Measurements from ENCODE around the gene RNF5. TPM values are rescaled to one million over a fixed set of nuclear protein-coding genes. Genes with fewer than 3 reads are reported as not detected.

Gene RNF5
- total and polyA plus RNA-seq, 9 of the 15 experiments (the other 6 are each of a cell fraction or from before 2014, with no cell fraction given), result 62.2 to 245 (median 129) TPM

GRCh38 chr6:32167154-32167760, 10.9 kb upstream of the RNF5 start (continued):
- TF ChIP-seq ZNF511 (CRISPR knock-in tag; IDR thresholded peaks at IDR 0.05) (0 out of 2 replicates have a peak, but pooled peaks have one; percentile 44), SRSF7 (optimal IDR thresholded peaks at IDR 0.05; ENCODE audit: low read depth, low read length) (no peak), NFYB (IDR thresholded peaks at IDR 0.05; ENCODE audit: extremely low read depth, insufficient read length) (no peak), RBBP5 (IDR thresholded peaks at IDR 0.05; ENCODE audit: borderline replicate concordance, insufficient read depth, low read length, poor library complexity, severe bottlenecking) (peak; percentile 7), TGIF2 (CRISPR knock-in tag; IDR thresholded peaks at IDR 0.05) (no peak), ZNF282 (CRISPR knock-in tag; IDR thresholded peaks at IDR 0.05) (no peak), ZBTB43 (CRISPR knock-in tag; IDR thresholded peaks at IDR 0.05) (no peak), TAF15 (IDR thresholded peaks at IDR 0.05; ENCODE audit: low read depth, low read length) (0 out of 2 replicates have a peak, but pooled peaks have one; percentile 23), E2F6 (IDR thresholded peaks at IDR 0.05; ENCODE audit: borderline replicate concordance in 1 of 2, extremely low read depth in 1 of 2, insufficient read depth in 1 of 2, insufficient read length in 1 of 2, low read depth in 1 of 2, low read length in 1 of 2, poor library complexity in 1 of 2, severe bottlenecking in 1 of 2) (peak; percentile 5 to 10), CREBBP (IDR thresholded peaks at IDR 0.05; ENCODE audit: low read depth, low read length) (no peak), ETV1 (tag; conservative IDR thresholded peaks at IDR 0.05; ENCODE audit: low read depth) (no peak), NFRKB (IDR thresholded peaks at IDR 0.05; ENCODE audit: low read depth) (no peak), RBM39 (optimal IDR thresholded peaks at IDR 0.05; ENCODE audit: low read depth, low read length) (peak; percentile 28), FOXA1 (IDR thresholded peaks at IDR 0.05; ENCODE audit: borderline replicate concordance) (no peak), ZSCAN29 (IDR thresholded peaks at IDR 0.05) (no peak), CBFB (CRISPR knock-in tag; IDR thresholded peaks at IDR 0.05) (no peak), MCM7 (IDR thresholded peaks at IDR 0.05) (no peak), KHSRP (IDR thresholded peaks at IDR 0.05) (no peak), BRCA1 (IDR thresholded peaks at IDR 0.05) (no peak), BRCA1 (CRISPR knock-in tag; IDR thresholded peaks at IDR 0.05) (0 out of 2 replicates have a peak, but pooled peaks have one; percentile 75), MAX (CRISPR knock-in tag; IDR thresholded peaks at IDR 0.05) (peak; percentile 80), ILK (tag; IDR thresholded peaks at IDR 0.05; ENCODE audit: borderline replicate concordance, low read depth) (no peak), U2AF1 (optimal IDR thresholded peaks at IDR 0.05; ENCODE audit: low read depth, low read length) (no peak), HMGN3 (IDR thresholded peaks at IDR 0.05; ENCODE audit: borderline replicate concordance, extremely low read depth, insufficient read length, low read depth, low read length) (peak; percentile 55), ZNF165 (CRISPR knock-in tag; IDR thresholded peaks at IDR 0.05; ENCODE audit: borderline replicate concordance) (0 out of 2 replicates have a peak, but pooled peaks have one; percentile 19)

Data from K562 (cell line).